Measurements from ENCODE around the gene POLR2E. TPM values are rescaled to one million over a fixed set of nuclear protein-coding genes. Genes with fewer than 3 reads are reported as not detected.

POLR2E gene
- total and polyA plus RNA-seq, 2 of the 13 experiments (the other 11 are each of a cell fraction or from before 2014, with no cell fraction given): 140 to 272 TPM

- 100% methylated on average over 4 of the region's 43 CpGs for WGBS (ENCODE audit: low lambda C conversion rate)
- ATAC-seq: no peak
- intact Hi-C loops (cut with micrococcal nuclease; ENCODE audit: unreplicated experiment): no loop called here
- peak; percentile 92 for TF ChIP-seq ZNF629 (CRISPR knock-in tag; conservative IDR thresholded peaks at IDR 0.05)
- 0 out of 2 replicates have a peak, but pooled peaks have one; percentile 9 for TF ChIP-seq HDAC1 (CRISPR knock-in tag; IDR thresholded peaks at IDR 0.05)
- TF ChIP-seq NBN (conservative IDR thresholded peaks at IDR 0.05): no peak
- H3K4me1 ChIP-seq (ENCODE audit: insufficient read depth, low read length): peaks cover 44% of the 10 kb centered on the region
- H3K27ac ChIP-seq (ENCODE audit: extremely low read length, insufficient read depth, low read length): no peak overlapping the region
- peak overlapping the region; percentile 98; the same call in 1 of the 2 replicates for H3K4me2 ChIP-seq (ENCODE audit: low read depth, low read length)
- DNase-seq (ENCODE audit: low spot score): no peak
- peaks cover 0 to 8% of the 10 kb centered on the region in 2 experiments; a peak in 4 of 5 replicates for H3K36me3 ChIP-seq (replicated peaks in 1 of 2; ENCODE audit: control insufficient read depth in 1 of 2, insufficient read depth in 2 of 2, low read length in 2 of 2)
- no peaks in the 10 kb centered on the region for H3K9me3 ChIP-seq (ENCODE audit: low read length)
- no peaks in the 10 kb centered on the region for H3K79me2 ChIP-seq (ENCODE audit: insufficient read depth, low read length)
- in situ Hi-C loops (cut with HindIII; ENCODE audit: extremely low pct_ligation_motif_present, low pct_unique_long_range_greater_than_20kb): no loop called here
- no peak overlapping the region for H3K4me3 ChIP-seq (replicated peaks in 1 of 3; ENCODE audit: insufficient read depth in 1 of 3, low read depth in 2 of 3, low read length in 3 of 3)
- H3K9ac ChIP-seq (ENCODE audit: insufficient read depth, low read depth, low read length): no peak overlapping the region
- ChIA-PET POLR2A (interaction anchor here (1.1 to 4.1 kb wide), 3 partner anchors 9 to 14 kb away, joined by 3 to 71 read pairs (median 6); partner anchors contain the start of gene CNN2), CTCF (ENCODE audit: low intra/inter-chr PET ratio, low total read pairs) (no interaction called here)
- no peak for FAIRE-seq
- no peaks in the 10 kb centered on the region for H4K20me1 ChIP-seq (ENCODE audit: insufficient read depth, low read length)
- H2AFZ ChIP-seq (ENCODE audit: low read length): no peak overlapping the region
- BruUV-seq (replicated peaks): no TSS peak
- H3K27me3 ChIP-seq (ENCODE audit: control insufficient read depth in 1 of 2, insufficient read depth in 2 of 2, low read length in 2 of 2): no peaks in the 10 kb centered on the region
Measured at GRCh38 chr19:1041835-1042685, 53.1 kb downstream of the POLR2E start.

GRCh38 chr19:1041272-1041834, 53.8 kb downstream of the POLR2E start:
- Histone ChIP-seq H3K27me3 (ENCODE audit: control insufficient read depth in 1 of 2, insufficient read depth in 2 of 2, low read length in 2 of 2) (no peaks in the 10 kb centered on the region), H4K20me1 (ENCODE audit: insufficient read depth, low read length) (no peaks in the 10 kb centered on the region), H3K4me3 (replicated peaks in 1 of 3; ENCODE audit: insufficient read depth in 1 of 3, low read depth in 2 of 3, low read length in 3 of 3) (peak overlapping the region; percentile 36 to 79 (median 73); a peak in 5 of 6 replicates), H3K9me3 (ENCODE audit: low read length) (no peaks in the 10 kb centered on the region), H3K27ac (ENCODE audit: extremely low read length, insufficient read depth, low read length) (no peak overlapping the region), H3K79me2 (ENCODE audit: insufficient read depth, low read length) (no peaks in the 10 kb centered on the region), H3K9ac (ENCODE audit: insufficient read depth, low read depth, low read length) (no peak overlapping the region), H3K4me2 (ENCODE audit: low read depth, low read length) (peak overlapping the region; percentile 98), H2AFZ (ENCODE audit: low read length) (no peak overlapping the region), H3K4me1 (ENCODE audit: insufficient read depth, low read length) (peaks cover 37% of the 10 kb centered on the region), H3K36me3 (replicated peaks in 1 of 2; ENCODE audit: control insufficient read depth in 1 of 2, insufficient read depth in 2 of 2, low read length in 2 of 2) (peaks cover under 1 to 11% of the 10 kb centered on the region in 2 experiments; a peak in 4 of 5 replicates)
- in situ Hi-C loops (cut with HindIII; ENCODE audit: extremely low pct_ligation_motif_present, low pct_unique_long_range_greater_than_20kb): no loop called here
- FAIRE-seq (no peak), ATAC-seq (no peak), DNase-seq (ENCODE audit: low spot score) (no peak)
- ChIA-PET CTCF (ENCODE audit: low intra/inter-chr PET ratio, low total read pairs) (no interaction called here), POLR2A (interaction anchor here (1.0 to 4.1 kb wide), 3 partner anchors 9 to 13 kb away, joined by 3 to 71 read pairs (median 6); partner anchors contain the start of gene CNN2)
- intact Hi-C loops (cut with micrococcal nuclease; ENCODE audit: unreplicated experiment): no loop called here
- BruUV-seq (replicated peaks): no TSS peak
- 30% methylated on average over 12 of the region's 26 CpGs for WGBS (ENCODE audit: low lambda C conversion rate)
- 0 out of 2 replicates have a peak, but pooled peaks have one; percentile 44 for TF ChIP-seq ZNF230 (CRISPR knock-in tag; IDR thresholded peaks at IDR 0.05)
- TF ChIP-seq SP2 (CRISPR knock-in tag; IDR thresholded peaks at IDR 0.05): peak; percentile 7
- no peak for TF ChIP-seq ATF7-NPFF (CRISPR knock-in tag; IDR thresholded peaks at IDR 0.05; ENCODE audit: low read depth)
- 0 out of 2 replicates have a peak, but pooled peaks have one; percentile 25 for TF ChIP-seq RXRA (CRISPR knock-in tag; IDR thresholded peaks at IDR 0.05)
- TF ChIP-seq MTA1 (CRISPR knock-in tag; IDR thresholded peaks at IDR 0.05; ENCODE audit: borderline replicate concordance): 0 out of 2 replicates have a peak, but pooled peaks have one; percentile 17
- no peak for TF ChIP-seq TEAD3 (CRISPR knock-in tag; optimal IDR thresholded peaks at IDR 0.05; ENCODE audit: borderline replicate concordance)
- no peak for TF ChIP-seq HES4 (CRISPR knock-in tag; IDR thresholded peaks at IDR 0.05; ENCODE audit: borderline replicate concordance)
- TF ChIP-seq ZBTB1 (CRISPR knock-in tag; IDR thresholded peaks at IDR 0.05; ENCODE audit: borderline replicate concordance): no peak
- TF ChIP-seq BHLHE40 (IDR thresholded peaks at IDR 0.05; ENCODE audit: low read length): no peak
- 0 out of 2 replicates have a peak, but pooled peaks have one; percentile 16 for TF ChIP-seq ZNF121 (CRISPR knock-in tag; IDR thresholded peaks at IDR 0.05)
- TF ChIP-seq USF2 (IDR thresholded peaks at IDR 0.05; ENCODE audit: low read depth, low read length): no peak
- TF ChIP-seq USF2 (CRISPR knock-in tag; IDR thresholded peaks at IDR 0.05; ENCODE audit: borderline replicate concordance): no peak
- TF ChIP-seq ZNF768 (CRISPR knock-in tag; IDR thresholded peaks at IDR 0.05): peak; percentile 73; the same call in 1 of the 2 replicates
